SU-DHL-6 (cell line): ENCODE results near the gene THUMPD3.

ENCODE experiments used
- H2AFZ ChIP-seq: fragments of 200-600 bp; sonication (generic); 2 replicates; pipeline ENCODE4 v1.6.1; 2014; ENCODE audit warnings: low read depth, mild to moderate bottlenecking, moderate library complexity, mixed read lengths, antibody characterized with exemption, low read length; ENCODE audit not compliant: severe bottlenecking
- H3F3A ChIP-seq: fragments of 200-600 bp; shearing (Covaris generic); 2 replicates; pipeline ENCODE4 v1.6.0; 2016; ENCODE audit warnings: antibody characterized with exemption, mild to moderate bottlenecking; ENCODE audit not compliant: insufficient read depth
- H3K27ac ChIP-seq: fragments of 200-600 bp; sonication (generic); 2 replicates; pipeline ENCODE4 v1.5.1; 2016; ENCODE audit warnings: low read depth, mild to moderate bottlenecking, low read length, moderate library complexity, mixed read lengths
- H3K27me3 ChIP-seq: fragments of 200-600 bp; sonication (generic), shearing (Covaris generic); 2 replicates; pipeline ENCODE4 v1.6.0; 2014; ENCODE audit warnings: mild to moderate bottlenecking, low read length
- H3K36me3 ChIP-seq: fragments of 200-600 bp; sonication (generic); 2 replicates; pipeline ENCODE4 v1.6.1; 2014; ENCODE audit warnings: mild to moderate bottlenecking, low read length, mixed read lengths
- H3K4me2 ChIP-seq: fragments of 300-600, 200-600 bp; shearing (Covaris generic), sonication (generic); 2 replicates; pipeline ENCODE4 v1.6.0; 2014; ENCODE audit warnings: low read length, low read depth, mild to moderate bottlenecking; ENCODE audit not compliant: poor library complexity, severe bottlenecking
- H3K4me3 ChIP-seq: fragments of 200-600 bp; sonication (generic); 2 replicates; pipeline ENCODE4 v1.5.1; 2014; ENCODE audit warnings: antibody characterized with exemption, low read length, mild to moderate bottlenecking, mixed read lengths; ENCODE audit not compliant: insufficient read depth, poor library complexity, severe bottlenecking
- H3K79me2 ChIP-seq: fragments of 200-600 bp; sonication (generic); 2 replicates; pipeline ENCODE4 v1.6.1; 2014; ENCODE audit warnings: mild to moderate bottlenecking, low read length, moderate library complexity; ENCODE audit not compliant: insufficient read depth
- H3K9ac ChIP-seq: fragments of 200-600 bp; sonication (generic); 2 replicates; pipeline ENCODE4 v1.7.0; 2014; ENCODE audit warnings: mild to moderate bottlenecking, low read length
- H3K9me2 ChIP-seq: fragments of 200-600 bp; sonication (generic); replicated peaks from 2 replicates; pipeline ENCODE4 v1.6.1; 2014; ENCODE audit warnings: low read length; ENCODE audit not compliant: insufficient read depth
- H3K9me3 ChIP-seq: fragments of 200-600 bp; sonication (generic); 2 replicates; pipeline ENCODE4 v1.6.1; 2014; ENCODE audit warnings: low read length, mixed read lengths; ENCODE audit not compliant: insufficient read depth
- H4K20me1 ChIP-seq: fragments of 200-600 bp; sonication (generic); 2 replicates; pipeline ENCODE4 v1.6.1; 2014; ENCODE audit warnings: low read depth, mild to moderate bottlenecking, antibody characterized with exemption, low read length, moderate library complexity, mixed read lengths
- EZH2phosphoT487 ChIP-seq: fragments of 200-600 bp; sonication (generic), shearing (Covaris generic); conservative IDR thresholded peaks from 2 replicates; pipeline ENCODE4 v1.6.1; 2018; ENCODE audit warnings: mild to moderate bottlenecking, antibody characterized with exemption, low read length, moderate library complexity, mixed read lengths
- TF ChIP-seq, protein P1 (sequence below): fragments of 200-600 bp; sonication (generic); IDR thresholded peaks from one replicate; pipeline ENCODE4 v1.5.1; 2017; ENCODE audit warnings: antibody characterized with exemption, mild to moderate bottlenecking, low read length, moderate library complexity; ENCODE audit not compliant: insufficient read depth, poor library complexity, severe bottlenecking

THUMPD3 gene

DNA sequence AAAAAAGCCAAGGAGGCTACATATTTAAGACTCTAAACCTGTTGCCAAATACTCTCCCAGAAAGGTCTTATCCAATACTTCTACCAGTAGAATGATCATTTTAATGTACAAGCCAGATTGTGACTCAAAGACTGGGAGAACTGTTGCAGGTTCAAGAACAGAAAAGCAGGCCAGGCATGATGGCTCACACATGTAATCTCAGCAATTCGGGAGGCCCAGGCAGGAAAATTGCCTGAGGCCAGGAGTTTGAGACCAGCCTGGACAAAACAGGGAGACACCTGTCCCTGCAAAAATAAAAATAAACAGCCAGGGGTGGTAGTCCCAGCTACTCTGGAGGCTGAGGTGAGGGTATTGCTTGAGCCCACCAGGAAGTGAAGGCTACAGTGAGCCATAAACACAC is 17.8 kb upstream of the THUMPD3 start:
- no peaks in the 10 kb centered on the region for H3K9me3 ChIP-seq
- H4K20me1 ChIP-seq: no peaks in the 10 kb centered on the region
- H3K4me2 ChIP-seq: no peak overlapping the region
- H3F3A ChIP-seq: no peaks in the 10 kb centered on the region
- H3K79me2 ChIP-seq: no peaks in the 10 kb centered on the region
- no peak overlapping the region for H3K4me3 ChIP-seq
- no peaks in the 10 kb centered on the region for H3K36me3 ChIP-seq
- H3K9me2 ChIP-seq: no peaks in the 10 kb centered on the region
- no peaks in the 10 kb centered on the region for H3K27me3 ChIP-seq
- TF ChIP-seq, protein P1, sequence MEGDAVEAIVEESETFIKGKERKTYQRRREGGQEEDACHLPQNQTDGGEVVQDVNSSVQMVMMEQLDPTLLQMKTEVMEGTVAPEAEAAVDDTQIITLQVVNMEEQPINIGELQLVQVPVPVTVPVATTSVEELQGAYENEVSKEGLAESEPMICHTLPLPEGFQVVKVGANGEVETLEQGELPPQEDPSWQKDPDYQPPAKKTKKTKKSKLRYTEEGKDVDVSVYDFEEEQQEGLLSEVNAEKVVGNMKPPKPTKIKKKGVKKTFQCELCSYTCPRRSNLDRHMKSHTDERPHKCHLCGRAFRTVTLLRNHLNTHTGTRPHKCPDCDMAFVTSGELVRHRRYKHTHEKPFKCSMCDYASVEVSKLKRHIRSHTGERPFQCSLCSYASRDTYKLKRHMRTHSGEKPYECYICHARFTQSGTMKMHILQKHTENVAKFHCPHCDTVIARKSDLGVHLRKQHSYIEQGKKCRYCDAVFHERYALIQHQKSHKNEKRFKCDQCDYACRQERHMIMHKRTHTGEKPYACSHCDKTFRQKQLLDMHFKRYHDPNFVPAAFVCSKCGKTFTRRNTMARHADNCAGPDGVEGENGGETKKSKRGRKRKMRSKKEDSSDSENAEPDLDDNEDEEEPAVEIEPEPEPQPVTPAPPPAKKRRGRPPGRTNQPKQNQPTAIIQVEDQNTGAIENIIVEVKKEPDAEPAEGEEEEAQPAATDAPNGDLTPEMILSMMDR: no peak
- no peak for TF ChIP-seq EZH2phosphoT487
- H2AFZ ChIP-seq: no peak overlapping the region
- no peak overlapping the region for H3K27ac ChIP-seq
- no peak overlapping the region for H3K9ac ChIP-seq

DNA sequence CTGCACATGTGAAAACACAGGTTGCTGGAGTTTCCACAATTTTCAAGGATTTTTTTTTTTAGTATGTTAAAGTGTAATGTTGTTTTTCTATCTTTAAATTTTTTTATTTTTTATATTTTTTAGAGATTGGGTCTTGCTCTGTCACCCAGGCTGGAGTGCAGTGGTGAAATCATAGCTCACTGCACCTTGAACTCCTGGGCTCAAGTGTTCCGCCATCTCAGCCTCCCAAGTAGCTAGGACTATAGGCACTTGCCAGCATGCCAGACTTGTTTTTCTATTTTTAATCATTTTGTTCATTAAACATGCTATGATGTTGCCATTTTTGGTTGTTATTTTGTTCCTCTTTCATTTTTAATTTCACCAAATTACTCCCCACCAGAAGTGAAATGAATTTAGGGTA is 16.7 kb upstream of the THUMPD3 start:
- H3F3A ChIP-seq: no peaks in the 10 kb centered on the region
- H3K27ac ChIP-seq: no peak overlapping the region
- H2AFZ ChIP-seq: no peak overlapping the region
- no peak overlapping the region for H3K4me3 ChIP-seq
- H3K79me2 ChIP-seq: no peaks in the 10 kb centered on the region
- no peaks in the 10 kb centered on the region for H3K27me3 ChIP-seq
- TF ChIP-seq EZH2phosphoT487: no peak
- TF ChIP-seq, protein P1: no peak
- no peaks in the 10 kb centered on the region for H3K9me2 ChIP-seq
- H3K4me2 ChIP-seq: no peak overlapping the region
- H4K20me1 ChIP-seq: no peaks in the 10 kb centered on the region
- H3K36me3 ChIP-seq: no peaks in the 10 kb centered on the region
- no peaks in the 10 kb centered on the region for H3K9me3 ChIP-seq
- no peak overlapping the region for H3K9ac ChIP-seq

- Histone ChIP-seq H3K9me3 (no peaks in the 10 kb centered on the region), H2AFZ (no peak overlapping the region), H3K27ac (no peak overlapping the region), H3K36me3 (no peaks in the 10 kb centered on the region), H3F3A (no peaks in the 10 kb centered on the region), H3K9me2 (no peaks in the 10 kb centered on the region), H3K79me2 (no peaks in the 10 kb centered on the region), H3K4me3 (no peak overlapping the region), H4K20me1 (no peaks in the 10 kb centered on the region), H3K4me2 (no peak overlapping the region), H3K27me3 (no peaks in the 10 kb centered on the region), H3K9ac (no peak overlapping the region)
- TF ChIP-seq, protein P1: no peak
- no peak for TF ChIP-seq EZH2phosphoT487
Measured at GRCh38 chr3:9347081-9347480, 15.8 kb upstream of the THUMPD3 start.
